ENCODE data around the gene PHTF1. TPM values are rescaled to one million over a fixed set of nuclear protein-coding genes. Genes with fewer than 3 reads are reported as not detected.

PHTF1 gene
- polyA plus RNA-seq, 1 experiment: 7.4 TPM

- H3K36me3 ChIP-seq (ENCODE audit: control insufficient read depth, insufficient read depth, low read length): no peaks in the 10 kb centered on the region
- POLR2A ChIA-PET: interaction anchor here (0.6 kb wide), 2 partner anchors 334 to 796 kb away, joined by 5 to 9 read pairs; no protein-coding TSS in a partner anchor
- H3K4me3 ChIP-seq (ENCODE audit: low read depth, low read length): no peak overlapping the region
- CTCF ChIA-PET: interaction anchor here (0.6 to 3.7 kb wide), 7 partner anchors 10 to 605 kb away, joined by 3 to 24 read pairs (median 5); partner anchors contain the start of gene LRIG2
- DNase-seq (ENCODE audit: low read depth): peak; percentile 1
- no peaks in the 10 kb centered on the region for H3K27me3 ChIP-seq (ENCODE audit: control insufficient read depth, insufficient read depth, low read length)
- peak; percentile 51 for TF ChIP-seq CTCF (IDR thresholded peaks at IDR 0.05; ENCODE audit: insufficient read depth, low read depth, low read length)
These were observed 81.8 kb downstream of the PHTF1 start for GRCh38 chr1:113677250-113678158.

GRCh38 chr1:113676524-113676923, 82.8 kb downstream of the PHTF1 start:
- CTCF ChIA-PET: interaction anchor here (0.9 to 3.1 kb wide), 4 partner anchors 23 to 604 kb away, joined by 3 to 23 read pairs (median 5); partner anchors contain the start of gene LRIG2
- POLR2A ChIA-PET: no interaction called here
- Histone ChIP-seq H3K4me3 (ENCODE audit: low read depth, low read length) (no peak overlapping the region), H3K36me3 (ENCODE audit: control insufficient read depth, insufficient read depth, low read length) (no peaks in the 10 kb centered on the region), H3K27me3 (ENCODE audit: control insufficient read depth, insufficient read depth, low read length) (no peaks in the 10 kb centered on the region)
- TF ChIP-seq CTCF (IDR thresholded peaks at IDR 0.05; ENCODE audit: insufficient read depth, low read depth, low read length): no peak
- no peak for DNase-seq (ENCODE audit: low read depth)

DNA sequence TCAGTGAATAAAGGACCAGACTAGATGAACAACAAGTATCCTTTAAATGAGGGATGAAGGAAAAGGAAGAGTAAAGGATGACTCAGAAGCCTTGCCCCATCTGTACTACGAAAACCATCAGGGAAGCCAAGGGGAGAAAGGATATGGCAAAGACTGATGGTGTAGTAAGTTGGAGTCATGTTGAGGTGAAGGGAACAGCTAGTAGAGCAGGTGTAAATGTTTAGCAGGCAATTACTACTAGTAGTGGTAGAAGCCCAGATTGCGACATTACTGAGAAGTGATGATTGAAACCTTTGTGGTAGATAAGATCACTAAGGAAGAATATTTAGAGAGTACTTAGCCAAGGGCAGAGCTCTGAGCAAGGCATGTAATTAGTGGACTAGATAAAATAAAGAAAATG, 84.0 kb downstream of the PHTF1 start:
- no peak for DNase-seq (ENCODE audit: low read depth)
- no peak for TF ChIP-seq CTCF (IDR thresholded peaks at IDR 0.05; ENCODE audit: insufficient read depth, low read depth, low read length)
- POLR2A ChIA-PET: no interaction called here
- Histone ChIP-seq H3K4me3 (ENCODE audit: low read depth, low read length) (no peak overlapping the region), H3K27me3 (ENCODE audit: control insufficient read depth, insufficient read depth, low read length) (no peaks in the 10 kb centered on the region), H3K36me3 (ENCODE audit: control insufficient read depth, insufficient read depth, low read length) (no peaks in the 10 kb centered on the region)
- CTCF ChIA-PET: interaction anchor here (0.6 to 3.1 kb wide), 2 partner anchors 415 to 535 kb away, joined by 3 to 23 read pairs; no protein-coding TSS in a partner anchor

GRCh38 chr1:113674591-113674990, 84.7 kb downstream of the PHTF1 start:
- CTCF ChIA-PET: interaction anchor here (3.1 kb wide), 1 partner anchor 534 kb away, joined by 23 read pairs; no protein-coding TSS in a partner anchor

More at GRCh38 chr1:113674591-113674990, 84.7 kb downstream of the PHTF1 start:
- no peaks in the 10 kb centered on the region for H3K27me3 ChIP-seq (ENCODE audit: control insufficient read depth, insufficient read depth, low read length)
- POLR2A ChIA-PET: no interaction called here
- no peak overlapping the region for H3K4me3 ChIP-seq (ENCODE audit: low read depth, low read length)
- DNase-seq (ENCODE audit: low read depth): no peak
- no peaks in the 10 kb centered on the region for H3K36me3 ChIP-seq (ENCODE audit: control insufficient read depth, insufficient read depth, low read length)
- TF ChIP-seq CTCF (IDR thresholded peaks at IDR 0.05; ENCODE audit: insufficient read depth, low read depth, low read length): no peak

All from BJ (cell line).